GM19351 (cell line): ENCODE data around the gene GNMT.

Source experiments
- ATAC-seq: cut with Tn5 transposase; IDR thresholded peaks from one replicate; pipeline ENCODE4 v1.9.1; 2021; ENCODE audit warnings: mild to moderate bottlenecking, moderate library complexity; ENCODE audit not compliant: unreplicated experiment

The GNMT gene

GRCh38 chr6:42960243-42961019, at the start of gene GNMT:
Gene GNMT, plus strand, starts transcription at chr6:42960754. Its CDS starts 14 bp downstream, at chr6:42960768.
- ATAC-seq, result no peak

- ATAC-seq, result no peak
Observed at GRCh38 chr6:42911171-42912021, 49.2 kb upstream of the GNMT start.

GRCh38 chr6:42914546-42914945, 46.0 kb upstream of the GNMT start:
- ATAC-seq, result no peak

- no peak for ATAC-seq
Observed at GRCh38 chr6:42915732-42916131, 44.8 kb upstream of the GNMT start, which contains the start of gene PTCRA. Gene PTCRA, plus strand, starts transcription at chr6:42916053. Its CDS starts 17 bp downstream, at chr6:42916070.

GRCh38 chr6:42916288-42916687, 44.3 kb upstream of the GNMT start:
- no peak for ATAC-seq

GRCh38 chr6:42921801-42922200, 38.8 kb upstream of the GNMT start:
- ATAC-seq, result no peak

GRCh38 chr6:42923666-42924065, 36.9 kb upstream of the GNMT start:
- ATAC-seq, result no peak

GRCh38 chr6:42925248-42925857, 35.2 kb upstream of the GNMT start:
- no peak for ATAC-seq

DNA sequence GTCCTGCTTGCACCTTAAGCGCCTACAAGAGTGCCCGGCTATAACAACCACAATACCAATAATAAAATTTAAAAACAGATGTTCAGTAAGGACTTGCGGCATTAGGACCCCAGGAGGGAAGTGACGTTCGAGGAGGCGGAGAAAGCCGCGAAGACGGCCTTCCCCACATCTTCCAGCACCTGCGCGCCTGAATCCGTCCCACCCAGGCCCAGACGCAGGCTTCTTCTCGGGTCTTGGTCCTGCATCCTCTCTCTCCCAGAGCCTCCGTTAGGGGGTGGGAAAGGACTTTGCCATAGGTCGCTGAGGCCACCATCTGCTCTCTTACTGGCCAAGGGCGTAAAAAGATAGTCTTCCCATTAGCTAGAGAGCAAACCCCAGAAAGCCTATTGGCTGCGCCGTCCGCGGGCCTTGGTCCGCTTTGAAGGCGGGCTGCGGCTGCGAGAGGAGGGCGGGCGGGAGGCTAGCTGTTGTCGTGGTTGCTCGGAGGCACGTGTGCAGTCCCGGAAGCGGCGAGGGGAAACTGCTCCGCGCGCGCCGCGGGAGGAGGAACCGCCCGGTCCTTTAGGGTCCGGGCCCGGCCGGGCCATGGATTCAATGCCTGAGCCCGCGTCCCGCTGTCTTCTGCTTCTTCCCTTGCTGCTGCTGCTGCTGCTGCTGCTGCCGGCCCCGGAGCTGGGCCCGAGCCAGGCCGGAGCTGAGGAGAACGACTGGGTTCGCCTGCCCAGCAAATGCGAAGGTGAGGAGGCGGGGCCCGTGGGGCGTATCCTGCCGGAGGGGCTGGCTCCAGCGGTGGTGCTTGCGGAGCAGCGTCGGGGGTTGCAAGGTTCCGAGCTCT, 31.4 kb upstream of the GNMT start, which contains the start of gene CNPY3:
TSS of gene CNPY3 (plus strand) at position 495 of the 835 bp plus-strand sequence. CDS start at position 586, 91 bp downstream.
- peak; percentile 69 for ATAC-seq

- peak; percentile 50 for ATAC-seq
Observed at GRCh38 chr6:42929821-42930360, 30.7 kb upstream of the GNMT start.

DNA sequence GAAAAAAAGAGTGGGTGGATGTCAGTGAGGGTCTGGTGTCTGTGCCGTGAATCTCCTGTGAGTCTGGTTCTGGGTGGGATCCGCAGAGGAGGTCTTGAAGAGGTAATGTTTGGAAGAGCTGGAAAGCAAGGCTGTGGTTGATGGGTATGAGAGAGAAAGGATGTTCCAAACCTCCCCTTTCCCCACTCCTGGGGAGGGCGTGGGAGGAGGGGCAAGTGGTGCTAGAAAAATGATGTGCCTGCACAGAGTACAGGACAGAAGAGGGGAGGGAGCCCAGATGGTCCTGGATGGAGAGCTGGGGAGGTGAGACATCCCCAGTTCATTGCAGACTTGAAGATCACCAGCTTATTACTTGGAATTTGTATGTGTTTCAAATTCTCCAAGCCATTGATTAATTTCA, 28.1 kb upstream of the GNMT start:
- ATAC-seq, result no peak

DNA sequence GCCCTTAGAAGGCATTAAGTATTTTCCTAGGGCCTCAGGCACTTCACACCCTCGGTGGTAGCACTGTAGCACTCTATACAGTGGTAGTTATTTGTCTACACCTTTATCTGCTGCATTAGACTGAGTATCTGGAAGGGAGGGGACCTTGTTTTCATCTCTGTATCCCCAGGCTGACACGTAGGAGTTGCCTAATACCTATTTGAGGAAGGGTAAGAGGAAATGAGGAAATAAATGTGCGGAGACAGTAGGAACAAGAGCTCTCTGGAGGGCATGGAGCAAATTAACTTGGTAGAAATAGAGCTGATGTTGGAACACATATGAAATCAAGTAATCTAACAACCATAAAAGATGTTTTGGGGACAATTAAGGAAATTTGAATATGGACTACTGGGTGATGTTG, 27.3 kb upstream of the GNMT start:
- no peak for ATAC-seq

DNA sequence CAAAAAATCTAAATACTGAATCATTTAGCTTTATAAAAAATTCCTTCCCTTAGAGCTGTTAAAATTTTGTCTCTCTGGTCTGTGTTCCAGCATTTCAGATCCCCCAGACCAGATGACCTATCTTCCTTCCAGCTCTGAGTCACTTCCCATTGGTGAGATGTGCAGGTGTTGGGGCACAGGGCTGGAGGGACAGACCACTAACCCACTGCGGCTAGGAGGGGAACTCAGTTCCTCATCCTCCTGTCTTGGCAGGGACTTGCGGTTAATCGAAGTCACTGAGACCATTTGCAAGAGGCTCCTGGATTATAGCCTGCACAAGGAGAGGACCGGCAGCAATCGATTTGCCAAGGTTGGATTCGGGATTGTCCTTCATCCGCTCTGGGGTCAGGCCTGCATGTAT, 25.2 kb upstream of the GNMT start:
- no peak for ATAC-seq

GRCh38 chr6:42936398-42936797, 24.2 kb upstream of the GNMT start:
- no peak for ATAC-seq

DNA sequence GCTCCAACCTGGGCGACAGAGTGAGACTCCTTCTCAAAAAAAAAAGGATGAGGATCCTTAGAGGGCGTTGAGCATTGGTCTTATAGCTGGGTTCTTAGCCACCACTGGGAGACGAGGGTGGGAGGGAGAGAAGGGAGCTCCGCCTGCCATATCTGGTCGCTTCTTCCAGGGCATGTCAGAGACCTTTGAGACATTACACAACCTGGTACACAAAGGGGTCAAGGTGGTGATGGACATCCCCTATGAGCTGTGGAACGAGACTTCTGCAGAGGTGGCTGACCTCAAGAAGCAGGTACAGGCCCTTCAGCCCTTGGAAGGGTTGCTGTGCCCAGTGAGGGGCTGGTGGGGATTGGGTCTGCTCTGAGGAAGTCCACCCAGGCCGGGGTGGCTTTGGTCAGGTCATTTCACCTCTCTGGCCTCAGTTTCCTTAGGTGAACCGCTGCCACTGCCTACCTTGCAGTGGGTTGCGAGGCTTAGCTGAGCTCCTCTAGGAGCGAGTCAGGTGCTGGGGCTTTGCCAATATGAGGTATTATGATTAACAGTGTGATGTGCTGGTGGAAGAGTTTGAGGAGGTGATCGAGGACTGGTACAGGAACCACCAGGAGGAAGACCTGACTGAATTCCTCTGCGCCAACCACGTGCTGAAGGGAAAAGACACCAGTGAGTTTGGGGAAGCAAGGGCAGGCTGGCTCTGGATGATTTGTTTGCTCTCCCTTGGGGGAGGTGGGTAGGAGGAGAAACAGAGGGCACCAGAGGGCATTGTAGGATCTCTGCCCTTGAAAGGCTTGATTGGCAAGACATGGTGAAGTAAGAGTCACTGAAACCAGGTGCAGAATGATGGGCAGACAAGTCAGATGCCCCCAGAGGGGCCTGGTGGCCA, 22.8 kb upstream of the GNMT start:
- ATAC-seq, result no peak

GRCh38 chr6:42938428-42938796, 22.1 kb upstream of the GNMT start:
- no peak for ATAC-seq

DNA sequence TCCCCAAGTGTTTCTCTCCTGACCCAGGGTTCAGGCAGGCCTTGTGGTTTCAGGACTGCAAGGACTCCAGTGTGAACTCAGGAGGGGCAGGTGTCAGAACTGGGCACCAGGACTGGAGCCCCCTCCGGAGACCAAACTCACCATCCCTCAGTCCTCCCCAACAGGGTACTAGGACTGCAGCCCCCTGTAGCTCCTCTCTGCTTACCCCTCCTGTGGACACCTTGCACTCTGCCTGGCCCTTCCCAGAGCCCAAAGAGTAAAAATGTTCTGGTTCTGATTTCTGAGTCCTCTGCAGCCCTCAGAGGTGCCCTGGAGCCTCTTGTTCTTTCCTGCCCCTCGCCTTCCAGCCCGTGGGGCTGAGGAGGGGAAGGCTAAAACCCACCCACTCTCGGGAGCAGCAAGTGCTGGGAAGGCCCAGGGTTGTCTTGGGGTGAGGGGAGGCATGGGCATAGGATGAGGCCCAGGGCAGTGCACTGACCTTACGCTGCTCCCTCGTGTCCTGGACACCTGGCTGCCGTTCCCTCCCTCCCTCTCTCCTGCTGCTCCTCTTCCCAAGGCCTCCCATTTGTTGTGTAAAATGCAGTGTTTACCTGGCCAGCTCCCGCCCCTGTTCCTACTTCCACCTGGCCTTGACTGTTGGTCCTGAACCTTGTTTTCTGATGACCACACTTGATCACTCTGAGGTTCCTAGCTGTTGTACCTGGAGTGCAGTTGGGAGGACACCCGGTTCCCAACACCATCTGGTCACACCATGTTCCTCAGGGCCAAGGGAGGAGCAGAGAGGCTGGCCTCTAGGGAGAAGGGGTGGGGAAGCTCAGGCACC, 21.4 kb upstream of the GNMT start:
- no peak for ATAC-seq

- no peak for ATAC-seq
Observed at GRCh38 chr6:42939810-42940167, 20.8 kb upstream of the GNMT start.
